Smooth muscle cell (in vitro differentiated cells): ENCODE results near the gene DEFB132. TPM values are rescaled to one million over a fixed set of nuclear protein-coding genes. Genes with fewer than 3 reads are reported as not detected.
"Not testable (repeated sequence)": the region's sequence is repeated elsewhere in the genome, so short reads cannot be mapped to it uniquely, and the experiment has no call there.

ENCODE experiments used
- DNase-seq: peaks from one replicate; lab custom pipeline; 2025; ENCODE audit not compliant: unreplicated experiment; lab: John Stamatoyannopoulos, UW
- H2AFZ ChIP-seq: fragments of 200-600 bp; sonication (generic); 2 replicates; pipeline ENCODE4 v1.6.0; 2016; ENCODE audit warnings: antibody characterized with exemption, low read depth, mild to moderate bottlenecking
- H3F3A ChIP-seq: fragments of 200-600 bp; sonication (generic); 2 replicates; pipeline ENCODE4 v1.6.0; 2017; ENCODE audit warnings: antibody characterized with exemption, low read depth
- H3K27ac ChIP-seq: fragments of 200-600 bp; sonication (generic); 2 replicates; pipeline ENCODE4 v1.5.1; 2016; ENCODE audit warnings: low read depth, mild to moderate bottlenecking
- H3K27me3 ChIP-seq: fragments of 200-600 bp; sonication (generic); 2 replicates; pipeline ENCODE4 v1.6.1; 2016; ENCODE audit warnings: low read depth, mild to moderate bottlenecking
- H3K36me3 ChIP-seq: fragments of 200-600 bp; sonication (generic); 2 replicates; pipeline ENCODE4 v1.5.1; 2016; ENCODE audit warnings: low read depth
- H3K4me1 ChIP-seq: fragments of 200-600 bp; sonication (generic); 2 replicates; pipeline ENCODE4 v1.5.1; 2016; ENCODE audit warnings: low read depth
- H3K4me2 ChIP-seq: fragments of 200-600 bp; sonication (generic); 2 replicates; pipeline ENCODE4 v1.6.0; 2016; ENCODE audit warnings: mild to moderate bottlenecking
- H3K4me3 ChIP-seq: fragments of 200-600 bp; sonication (generic); 2 replicates; pipeline ENCODE4 v1.5.1; 2016; ENCODE audit warnings: mild to moderate bottlenecking
- H3K79me2 ChIP-seq: fragments of 200-600 bp; sonication (generic); 2 replicates; pipeline ENCODE4 v1.6.0; 2016; ENCODE audit warnings: low read depth, mild to moderate bottlenecking
- H3K9ac ChIP-seq: fragments of 200-600 bp; sonication (generic); 2 replicates; pipeline ENCODE4 v1.6.0; 2016; ENCODE audit warnings: low read depth
- H3K9me3 ChIP-seq: fragments of 200-600 bp; sonication (generic); replicated peaks from 2 replicates; pipeline ENCODE4 v1.5.1; 2016; ENCODE audit warnings: low read depth
- H4K20me1 ChIP-seq: fragments of 200-600 bp; sonication (generic); 2 replicates; pipeline ENCODE4 v1.6.0; 2016; ENCODE audit warnings: low read depth
- CTCF ChIP-seq: fragments of 200-600 bp; sonication (generic); IDR thresholded peaks from 2 replicates; pipeline ENCODE4 v1.5.1; 2017; ENCODE audit warnings: borderline replicate concordance, mild to moderate bottlenecking, antibody characterized with exemption; ENCODE audit not compliant: insufficient read depth, poor library complexity, severe bottlenecking
- WGBS: methylation state at CpG from one replicate; pipeline ENCODE4 v1.1.7; 2016; ENCODE audit warnings: low lambda C conversion rate; 5-methylcytosine and 5-hydroxymethylcytosine counted together
- polyA plus RNA-seq: library from polyadenylated mRNA; unstranded; fragments of >200 nt; fragmentation: Nextera tagmentation; extraction: Ambion mirVana; gene quantifications from 2 replicates; pipeline ENCODE4 v1.2.1, GENCODE V29; 2016
- total RNA-seq: library from RNA; depleted of rRNA; stranded (reverse); fragments of >200 nt; gene quantifications from 2 replicates; pipeline ENCODE4 v1.2.3, GENCODE V29; 2014

Gene DEFB132
- total and polyA plus RNA-seq, 2 experiments from 2014 or later = not detected

GRCh38 chr20:251354-251753 is 6.2 kb upstream of the DEFB132 start:
- TF ChIP-seq CTCF = no peak
- no peak overlapping the region for H3K9ac ChIP-seq
- no peak overlapping the region for H3K4me2 ChIP-seq
- H4K20me1 ChIP-seq = no peaks in the 10 kb centered on the region
- H3K27ac ChIP-seq = no peak overlapping the region
- DNase-seq = no peak
- no peaks in the 10 kb centered on the region for H3K79me2 ChIP-seq
- H3K9me3 ChIP-seq = no peaks in the 10 kb centered on the region
- no peak overlapping the region for H3K4me3 ChIP-seq
- H2AFZ ChIP-seq = no peak overlapping the region
- no peaks in the 10 kb centered on the region for H3K27me3 ChIP-seq
- no peaks in the 10 kb centered on the region for H3K36me3 ChIP-seq
- no peaks in the 10 kb centered on the region for H3K4me1 ChIP-seq
- no peaks in the 10 kb centered on the region for H3F3A ChIP-seq
- 23% methylated on average over 2 of the region's 2 CpGs for WGBS

GRCh38 chr20:252801-253200 is 4.7 kb upstream of the DEFB132 start:
- Histone ChIP-seq H4K20me1 (no peaks in the 10 kb centered on the region), H3K4me3 (no peak overlapping the region), H3K4me1 (no peaks in the 10 kb centered on the region), H3K9ac (no peak overlapping the region), H3K36me3 (no peaks in the 10 kb centered on the region), H3K79me2 (no peaks in the 10 kb centered on the region), H3K27ac (no peak overlapping the region), H3F3A (no peaks in the 10 kb centered on the region), H2AFZ (no peak overlapping the region), H3K4me2 (no peak overlapping the region), H3K9me3 (no peaks in the 10 kb centered on the region), H3K27me3 (no peaks in the 10 kb centered on the region)
- 54% methylated on average over 2 of the region's 2 CpGs for WGBS
- DNase-seq = no peak
- no peak for TF ChIP-seq CTCF

- H3F3A ChIP-seq, H3K4me2 ChIP-seq, H3K36me3 ChIP-seq, H3K9me3 ChIP-seq, DNase-seq, H3K27me3 ChIP-seq, H2AFZ ChIP-seq, H3K27ac ChIP-seq, H3K4me1 ChIP-seq, H4K20me1 ChIP-seq, H3K4me3 ChIP-seq, H3K79me2 ChIP-seq, H3K9ac ChIP-seq: not testable (repeated sequence)
- 42% methylated on average over 6 of the region's 6 CpGs for WGBS
Observed at GRCh38 chr20:253447-253846, 4.1 kb upstream of the DEFB132 start.

GRCh38 chr20:258269-258858 is 840 bp downstream of the DEFB132 start:
- H3K4me3 ChIP-seq = no peak overlapping the region
- no peak for TF ChIP-seq CTCF
- H3K4me1 ChIP-seq = no peaks in the 10 kb centered on the region
- no peak overlapping the region for H3K9ac ChIP-seq
- no peaks in the 10 kb centered on the region for H3F3A ChIP-seq
- no peak for DNase-seq
- no peak overlapping the region for H3K4me2 ChIP-seq
- H3K36me3 ChIP-seq = no peaks in the 10 kb centered on the region
- no peaks in the 10 kb centered on the region for H3K9me3 ChIP-seq
- no peaks in the 10 kb centered on the region for H3K79me2 ChIP-seq
- no peaks in the 10 kb centered on the region for H4K20me1 ChIP-seq
- no peaks in the 10 kb centered on the region for H3K27me3 ChIP-seq
- H3K27ac ChIP-seq = no peak overlapping the region
- no peak overlapping the region for H2AFZ ChIP-seq
- WGBS = 56% methylated on average over 4 of the region's 4 CpGs
